ENCODE results near the gene COX5A. TPM values are rescaled to one million over a fixed set of nuclear protein-coding genes. Genes with fewer than 3 reads are reported as not detected.

COX5A gene
- total RNA-seq, 1 donor from 2014 or later: 207 TPM

DNA sequence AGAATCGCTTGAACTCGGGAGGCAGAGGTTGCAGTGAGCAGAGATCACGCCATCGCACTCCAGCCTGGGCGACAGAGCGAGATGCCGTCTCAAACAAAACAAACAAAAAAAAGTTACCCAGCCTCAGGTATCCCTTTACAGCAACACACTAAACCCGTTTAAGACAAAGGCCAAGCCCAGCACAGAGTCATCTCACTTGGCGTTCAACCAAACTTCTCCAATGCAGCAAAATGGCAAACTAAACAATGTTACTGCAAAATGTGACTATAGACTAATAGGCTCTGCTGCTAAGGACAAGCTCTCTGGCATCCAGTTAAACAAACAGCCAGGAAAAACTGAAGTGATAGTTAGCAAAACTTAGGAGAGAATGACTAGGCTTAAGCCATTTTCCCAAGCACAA, 24.8 kb downstream of the COX5A start:
- H3K4me3 ChIP-seq (ENCODE audit: insufficient read depth, low read depth, low read length): no peak overlapping the region
- H3K9ac ChIP-seq (ENCODE audit: low read length): no peak overlapping the region
- no peaks in the 10 kb centered on the region for H3K4me1 ChIP-seq (ENCODE audit: insufficient read depth, low read length)
- DNase-seq (ENCODE audit: low read depth): no peak
- H2AFZ ChIP-seq (ENCODE audit: low read depth, low read length): no peak overlapping the region
- H3K27ac ChIP-seq (ENCODE audit: low read depth, low read length): no peak overlapping the region
- no peak overlapping the region for H3K4me3 Mint-ChIP-seq (ENCODE audit: unreplicated experiment)
- TF ChIP-seq, protein P1, sequence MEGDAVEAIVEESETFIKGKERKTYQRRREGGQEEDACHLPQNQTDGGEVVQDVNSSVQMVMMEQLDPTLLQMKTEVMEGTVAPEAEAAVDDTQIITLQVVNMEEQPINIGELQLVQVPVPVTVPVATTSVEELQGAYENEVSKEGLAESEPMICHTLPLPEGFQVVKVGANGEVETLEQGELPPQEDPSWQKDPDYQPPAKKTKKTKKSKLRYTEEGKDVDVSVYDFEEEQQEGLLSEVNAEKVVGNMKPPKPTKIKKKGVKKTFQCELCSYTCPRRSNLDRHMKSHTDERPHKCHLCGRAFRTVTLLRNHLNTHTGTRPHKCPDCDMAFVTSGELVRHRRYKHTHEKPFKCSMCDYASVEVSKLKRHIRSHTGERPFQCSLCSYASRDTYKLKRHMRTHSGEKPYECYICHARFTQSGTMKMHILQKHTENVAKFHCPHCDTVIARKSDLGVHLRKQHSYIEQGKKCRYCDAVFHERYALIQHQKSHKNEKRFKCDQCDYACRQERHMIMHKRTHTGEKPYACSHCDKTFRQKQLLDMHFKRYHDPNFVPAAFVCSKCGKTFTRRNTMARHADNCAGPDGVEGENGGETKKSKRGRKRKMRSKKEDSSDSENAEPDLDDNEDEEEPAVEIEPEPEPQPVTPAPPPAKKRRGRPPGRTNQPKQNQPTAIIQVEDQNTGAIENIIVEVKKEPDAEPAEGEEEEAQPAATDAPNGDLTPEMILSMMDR (IDR thresholded peaks at IDR 0.05; ENCODE audit: insufficient read depth, low read depth, low read length): no peak
- TF ChIP-seq EZH2 (IDR thresholded peaks at IDR 0.05; ENCODE audit: insufficient read depth, low read length): no peak
- H3K4me2 ChIP-seq (ENCODE audit: low read length): no peak overlapping the region
- no peaks in the 10 kb centered on the region for H3K27me3 ChIP-seq (ENCODE audit: insufficient read depth, low read length)
- H3K27me3 Mint-ChIP-seq (ENCODE audit: low read depth, unreplicated experiment): no peaks in the 10 kb centered on the region
- H3K9me3 ChIP-seq (ENCODE audit: insufficient read depth, low read depth, low read length): no peaks in the 10 kb centered on the region
- no peaks in the 10 kb centered on the region for H4K20me1 ChIP-seq (ENCODE audit: insufficient read depth, low read length)
- H3K36me3 Mint-ChIP-seq (ENCODE audit: low read depth, unreplicated experiment): peaks cover 13% of the 10 kb centered on the region
- H3K36me3 ChIP-seq (ENCODE audit: insufficient read depth, low read length): peaks cover 21% of the 10 kb centered on the region
- H3K79me2 ChIP-seq (ENCODE audit: insufficient read depth, low read length): no peaks in the 10 kb centered on the region
- H3K4me1 Mint-ChIP-seq (ENCODE audit: low read depth, unreplicated experiment): no peaks in the 10 kb centered on the region
- no peak for FAIRE-seq
- H3K27ac Mint-ChIP-seq (ENCODE audit: unreplicated experiment): no peak overlapping the region
- no peaks in the 10 kb centered on the region for H3K9me3 Mint-ChIP-seq (ENCODE audit: unreplicated experiment)

DNA sequence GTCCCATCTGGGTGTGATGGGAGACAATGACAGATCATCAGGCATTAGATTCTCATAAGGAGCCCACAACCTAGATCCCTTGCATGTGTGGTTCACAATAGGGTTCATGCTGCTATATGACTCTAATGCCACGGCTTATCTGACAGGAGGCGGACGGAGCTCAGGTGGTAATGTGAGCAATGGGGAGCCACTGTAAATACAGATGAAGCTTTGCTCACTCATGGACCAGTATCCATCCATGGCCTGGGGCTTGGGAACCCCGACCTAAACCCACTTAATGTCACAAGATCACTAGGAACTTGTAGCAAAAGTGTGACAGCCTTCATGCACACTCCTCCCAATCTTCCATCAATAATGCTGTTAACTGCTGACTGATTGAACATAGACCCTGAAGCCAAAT, 29.2 kb downstream of the COX5A start:
- Mint-ChIP-seq H3K27me3 (ENCODE audit: low read depth, unreplicated experiment) (no peaks in the 10 kb centered on the region), H3K36me3 (ENCODE audit: low read depth, unreplicated experiment) (peaks cover 17% of the 10 kb centered on the region), H3K4me3 (ENCODE audit: unreplicated experiment) (no peak overlapping the region), H3K9me3 (ENCODE audit: unreplicated experiment) (no peaks in the 10 kb centered on the region), H3K4me1 (ENCODE audit: low read depth, unreplicated experiment) (peaks cover 21% of the 10 kb centered on the region), H3K27ac (ENCODE audit: unreplicated experiment) (no peak overlapping the region)
- Histone ChIP-seq H3K36me3 (ENCODE audit: insufficient read depth, low read length) (peaks cover 19% of the 10 kb centered on the region), H3K4me1 (ENCODE audit: insufficient read depth, low read length) (peaks cover 18% of the 10 kb centered on the region), H3K27ac (ENCODE audit: low read depth, low read length) (no peak overlapping the region), H2AFZ (ENCODE audit: low read depth, low read length) (no peak overlapping the region), H3K79me2 (ENCODE audit: insufficient read depth, low read length) (peaks cover 24% of the 10 kb centered on the region), H3K4me2 (ENCODE audit: low read length) (no peak overlapping the region), H3K27me3 (ENCODE audit: insufficient read depth, low read length) (no peaks in the 10 kb centered on the region), H3K4me3 (ENCODE audit: insufficient read depth, low read depth, low read length) (no peak overlapping the region), H3K9ac (ENCODE audit: low read length) (no peak overlapping the region), H4K20me1 (ENCODE audit: insufficient read depth, low read length) (peaks cover 18% of the 10 kb centered on the region), H3K9me3 (ENCODE audit: insufficient read depth, low read depth, low read length) (no peaks in the 10 kb centered on the region)
- DNase-seq (ENCODE audit: low read depth) (no peak), FAIRE-seq (no peak)
- TF ChIP-seq, protein P1 (IDR thresholded peaks at IDR 0.05; ENCODE audit: insufficient read depth, low read depth, low read length): no peak
- no peak for TF ChIP-seq EZH2 (IDR thresholded peaks at IDR 0.05; ENCODE audit: insufficient read depth, low read length)

DNA sequence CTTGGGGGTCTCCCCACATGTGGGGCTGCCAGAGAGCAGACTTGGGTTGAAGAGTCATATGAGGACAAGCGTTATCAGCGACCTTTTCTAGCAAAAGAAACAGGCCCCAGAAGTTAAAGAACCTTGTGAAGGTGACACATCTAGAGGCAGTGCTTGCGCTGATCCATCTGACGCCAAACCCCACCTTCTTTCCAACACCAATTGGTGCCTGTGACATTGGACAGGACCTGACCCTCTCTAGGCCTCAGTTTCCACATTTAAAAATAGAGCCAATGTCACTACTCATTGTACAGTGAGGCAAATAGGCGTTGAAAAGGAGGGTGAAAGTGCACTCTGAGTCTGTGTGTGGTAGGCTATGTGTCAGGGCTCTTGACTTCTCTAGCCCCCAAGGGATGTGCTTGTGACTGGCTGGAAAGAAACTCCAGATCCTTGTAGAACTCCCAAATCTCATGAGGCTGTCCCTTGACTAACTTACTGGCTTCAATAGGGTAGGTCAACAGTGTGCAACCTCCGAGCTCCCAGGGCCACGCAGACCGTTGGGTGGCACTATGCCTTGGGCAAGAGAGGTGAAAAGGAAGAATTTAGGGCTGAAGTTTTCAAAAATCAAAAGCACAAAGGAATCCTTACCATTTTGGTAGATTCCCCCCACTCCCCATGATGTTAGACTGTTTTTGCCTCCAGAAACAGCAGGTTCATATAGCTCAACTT, 30.6 kb downstream of the COX5A start:
- TF ChIP-seq, protein P1 (IDR thresholded peaks at IDR 0.05; ENCODE audit: insufficient read depth, low read depth, low read length): no peak
- TF ChIP-seq EZH2 (IDR thresholded peaks at IDR 0.05; ENCODE audit: insufficient read depth, low read length): no peak
- Histone ChIP-seq H2AFZ (ENCODE audit: low read depth, low read length) (peak overlapping the region; percentile 99), H3K9ac (ENCODE audit: low read length) (peak overlapping the region; percentile 94), H3K27me3 (ENCODE audit: insufficient read depth, low read length) (no peaks in the 10 kb centered on the region), H3K79me2 (ENCODE audit: insufficient read depth, low read length) (peaks cover 24% of the 10 kb centered on the region), H3K4me1 (ENCODE audit: insufficient read depth, low read length) (peaks cover 19% of the 10 kb centered on the region), H3K9me3 (ENCODE audit: insufficient read depth, low read depth, low read length) (no peaks in the 10 kb centered on the region), H3K27ac (ENCODE audit: low read depth, low read length) (peak overlapping the region; percentile 82), H3K36me3 (ENCODE audit: insufficient read depth, low read length) (peaks cover 25% of the 10 kb centered on the region), H3K4me2 (ENCODE audit: low read length) (peak overlapping the region; percentile 98), H3K4me3 (ENCODE audit: insufficient read depth, low read depth, low read length) (peak overlapping the region; percentile 83), H4K20me1 (ENCODE audit: insufficient read depth, low read length) (peaks cover 27% of the 10 kb centered on the region)
- Mint-ChIP-seq H3K36me3 (ENCODE audit: low read depth, unreplicated experiment) (peaks cover 17% of the 10 kb centered on the region), H3K4me3 (ENCODE audit: unreplicated experiment) (peak overlapping the region; percentile 96), H3K9me3 (ENCODE audit: unreplicated experiment) (no peaks in the 10 kb centered on the region), H3K27me3 (ENCODE audit: low read depth, unreplicated experiment) (no peaks in the 10 kb centered on the region), H3K4me1 (ENCODE audit: low read depth, unreplicated experiment) (peaks cover 23% of the 10 kb centered on the region), H3K27ac (ENCODE audit: unreplicated experiment) (peak overlapping the region; percentile 98)
- FAIRE-seq (no peak), DNase-seq (ENCODE audit: low read depth) (no peak)

Measured in astrocyte (in vitro differentiated cells and primary cell).